Uterine smooth muscle cell (primary cell): ENCODE measurements around the gene RBM34. TPM values are rescaled to one million over a fixed set of nuclear protein-coding genes. Genes with fewer than 3 reads are reported as not detected.

Source experiments
- total RNA-seq: library from RNA; depleted of rRNA; stranded (reverse); fragments of >200 nt; gene quantifications from 2 replicates; pipeline ENCODE4 v1.2.3, GENCODE V29; 2014

RBM34 gene, protein sequence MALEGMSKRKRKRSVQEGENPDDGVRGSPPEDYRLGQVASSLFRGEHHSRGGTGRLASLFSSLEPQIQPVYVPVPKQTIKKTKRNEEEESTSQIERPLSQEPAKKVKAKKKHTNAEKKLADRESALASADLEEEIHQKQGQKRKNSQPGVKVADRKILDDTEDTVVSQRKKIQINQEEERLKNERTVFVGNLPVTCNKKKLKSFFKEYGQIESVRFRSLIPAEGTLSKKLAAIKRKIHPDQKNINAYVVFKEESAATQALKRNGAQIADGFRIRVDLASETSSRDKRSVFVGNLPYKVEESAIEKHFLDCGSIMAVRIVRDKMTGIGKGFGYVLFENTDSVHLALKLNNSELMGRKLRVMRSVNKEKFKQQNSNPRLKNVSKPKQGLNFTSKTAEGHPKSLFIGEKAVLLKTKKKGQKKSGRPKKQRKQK
- total RNA-seq: 55.3 and 65.9 TPM in 2 replicates

DNA sequence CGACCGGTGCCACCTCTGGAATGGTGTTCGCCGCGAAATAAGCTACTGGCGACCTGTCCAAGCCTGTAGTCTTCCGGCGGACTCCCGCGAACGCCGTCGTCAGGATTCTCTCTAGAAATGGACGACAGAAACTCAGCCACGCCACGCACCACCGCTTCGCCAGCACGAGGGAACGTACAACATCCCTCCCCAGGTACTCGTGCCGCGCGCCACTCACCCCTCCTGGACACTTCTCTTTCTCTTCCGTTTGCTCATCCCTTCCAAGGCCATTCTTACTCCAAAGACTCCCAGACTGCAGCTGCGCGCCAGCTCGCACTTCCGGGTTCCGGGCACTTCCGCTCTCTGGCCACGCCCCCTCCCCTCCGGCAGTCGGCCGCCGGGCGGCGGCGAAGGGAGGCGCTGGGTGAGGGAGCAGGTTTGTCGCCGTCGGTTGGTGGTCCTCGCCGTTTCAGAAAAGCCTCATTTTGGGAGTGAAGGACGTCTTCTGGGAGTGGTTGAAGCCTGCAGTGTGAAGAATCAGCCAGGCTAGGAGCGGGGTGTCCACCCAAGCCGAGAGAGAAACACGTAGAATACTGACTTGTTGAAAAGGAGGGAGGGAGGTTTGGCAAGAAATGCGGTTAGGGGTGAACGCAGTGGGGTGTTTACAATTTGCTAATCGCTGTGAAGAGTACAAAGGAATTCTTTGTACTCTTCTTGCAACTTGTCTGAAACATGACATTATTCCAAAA lies at the start of gene RBM34:
RBM34 (minus strand) TSS at position 294 of the 728 bp plus-strand sequence; CDS start at position 270, 24 bp downstream.

DNA sequence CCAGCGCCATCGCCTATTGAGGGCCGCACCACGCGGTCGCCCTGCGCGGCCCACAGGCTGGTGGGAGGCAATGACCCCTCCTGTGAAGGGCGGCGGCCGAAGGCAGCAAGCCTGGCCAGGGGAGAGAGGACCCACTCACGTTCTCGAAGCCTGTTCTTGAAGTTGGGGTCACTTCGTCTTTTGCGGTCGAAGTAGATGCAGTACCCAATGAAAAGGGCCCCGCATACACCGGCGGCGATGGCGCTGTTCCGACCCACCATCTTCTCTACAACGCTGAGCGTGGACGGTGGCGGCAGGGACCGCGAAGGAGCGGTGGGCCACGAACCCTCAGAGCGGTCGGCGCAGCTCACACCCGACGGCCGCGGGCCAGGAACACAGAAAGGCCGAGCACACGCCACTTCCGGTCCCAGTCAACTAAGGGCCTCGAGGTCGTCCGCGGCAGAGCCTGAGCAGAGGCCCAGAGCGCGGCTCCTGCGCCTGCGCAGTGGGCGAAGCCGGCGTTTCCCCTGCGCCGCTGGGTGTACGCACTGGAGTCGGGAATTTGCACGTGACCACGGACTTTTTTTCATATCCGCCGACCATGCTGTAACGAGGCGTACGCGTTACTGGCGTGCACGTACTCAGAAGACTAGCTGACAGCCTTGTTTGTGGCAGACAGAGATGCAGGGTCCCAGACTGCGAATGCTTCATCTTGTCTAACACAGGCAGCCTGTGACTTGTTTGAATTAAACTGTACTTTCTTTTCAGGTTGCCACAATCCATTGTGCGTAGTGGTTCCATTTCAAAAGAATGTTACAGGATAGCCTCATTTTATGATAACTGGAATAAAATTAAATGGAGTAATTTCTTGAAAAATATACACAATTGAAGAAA lies 32.4 kb downstream of the RBM34 start, which contains the start of gene TOMM20:
TOMM20 (minus strand) TSS at position 382 of the 873 bp plus-strand sequence; CDS start at position 260, 122 bp downstream.

Other genes starting within 250 kb of the RBM34 start
- gene TOMM20, start 32.4 kb downstream of the RBM34 start, total RNA-seq: 94.8 and 102 TPM in 2 replicates
- gene ARID4B, start 166.9 kb upstream of the RBM34 start, total RNA-seq: 34.5 and 37.2 TPM in 2 replicates
- gene GGPS1, start 167.3 kb upstream of the RBM34 start, total RNA-seq: 20.3 and 26.4 TPM in 2 replicates
- 26.1 and 35.3 TPM in 2 replicates for gene TBCE, start 206.2 kb upstream of the RBM34 start, total RNA-seq